Raji (cell line): ENCODE results near the gene TXNRD2.

Experiments
- POLR2A ChIP-seq: IDR thresholded peaks from 2 replicates; pipeline ENCODE4 v1.6.1; 2011; ENCODE audit warnings: low read depth, low read length, control low read depth; ENCODE audit not compliant: insufficient read depth

The TXNRD2 gene

DNA sequence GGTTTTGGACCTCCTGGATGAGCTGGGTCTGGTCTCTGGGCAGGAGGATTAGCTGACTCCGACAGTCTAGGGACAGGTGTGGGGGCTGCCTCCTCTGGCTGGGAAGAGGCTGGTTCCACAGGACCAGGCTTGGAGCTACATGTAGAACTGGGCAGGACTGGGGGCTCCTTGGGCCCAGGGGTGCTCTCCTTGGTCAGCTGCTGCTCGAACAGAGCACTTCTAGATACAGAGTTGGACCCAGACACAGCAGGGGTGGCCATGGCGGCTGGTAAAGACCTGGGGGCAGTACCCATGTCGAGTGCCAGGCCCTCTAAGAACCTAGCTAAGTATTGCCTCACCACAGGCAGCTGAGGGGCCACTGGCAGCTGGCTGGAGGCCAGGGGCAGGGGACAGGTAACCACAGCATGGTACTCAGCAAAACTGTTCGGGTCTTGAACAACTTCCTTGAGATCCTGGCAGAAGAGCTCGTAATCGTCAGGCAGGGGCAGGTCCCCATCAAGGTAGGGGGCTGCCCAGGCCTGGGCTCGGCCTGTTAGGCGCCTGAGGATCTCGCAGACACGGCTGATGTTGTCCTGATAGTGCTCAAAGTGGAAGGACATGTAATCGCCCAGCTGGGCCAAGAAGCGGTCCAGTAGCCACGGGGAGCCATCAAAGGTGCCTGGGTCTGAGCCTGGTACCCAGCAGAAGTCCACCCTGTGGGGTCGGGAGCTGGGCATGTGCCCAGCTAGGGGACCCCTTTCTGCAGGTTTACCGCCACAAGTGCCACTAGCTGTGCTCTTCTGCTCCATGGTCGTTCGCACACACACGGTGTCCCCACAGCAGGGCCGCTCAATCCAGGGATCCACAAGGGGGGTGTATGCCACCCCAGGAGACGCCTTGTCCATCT, 90.1 kb downstream of the TXNRD2 start:
- no peak for TF ChIP-seq POLR2A

DNA sequence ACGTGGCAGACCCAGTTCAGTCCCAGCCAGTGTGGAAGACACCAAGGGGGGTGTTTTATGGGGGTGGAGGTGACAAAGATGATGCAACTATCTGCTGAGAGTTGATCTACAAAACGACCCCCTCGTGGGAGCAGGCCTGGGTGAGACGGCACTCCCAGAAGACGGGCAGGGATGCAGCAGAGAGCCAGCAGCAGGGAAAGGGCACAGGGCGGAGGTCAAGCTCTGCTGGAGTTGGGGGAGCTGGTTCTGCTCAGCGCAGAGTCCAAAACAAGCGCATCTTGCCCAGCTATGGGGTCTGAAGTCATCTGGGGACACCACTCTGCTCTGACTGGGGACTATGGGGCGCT, 90.9 kb downstream of the TXNRD2 start:
- TF ChIP-seq POLR2A: no peak

DNA sequence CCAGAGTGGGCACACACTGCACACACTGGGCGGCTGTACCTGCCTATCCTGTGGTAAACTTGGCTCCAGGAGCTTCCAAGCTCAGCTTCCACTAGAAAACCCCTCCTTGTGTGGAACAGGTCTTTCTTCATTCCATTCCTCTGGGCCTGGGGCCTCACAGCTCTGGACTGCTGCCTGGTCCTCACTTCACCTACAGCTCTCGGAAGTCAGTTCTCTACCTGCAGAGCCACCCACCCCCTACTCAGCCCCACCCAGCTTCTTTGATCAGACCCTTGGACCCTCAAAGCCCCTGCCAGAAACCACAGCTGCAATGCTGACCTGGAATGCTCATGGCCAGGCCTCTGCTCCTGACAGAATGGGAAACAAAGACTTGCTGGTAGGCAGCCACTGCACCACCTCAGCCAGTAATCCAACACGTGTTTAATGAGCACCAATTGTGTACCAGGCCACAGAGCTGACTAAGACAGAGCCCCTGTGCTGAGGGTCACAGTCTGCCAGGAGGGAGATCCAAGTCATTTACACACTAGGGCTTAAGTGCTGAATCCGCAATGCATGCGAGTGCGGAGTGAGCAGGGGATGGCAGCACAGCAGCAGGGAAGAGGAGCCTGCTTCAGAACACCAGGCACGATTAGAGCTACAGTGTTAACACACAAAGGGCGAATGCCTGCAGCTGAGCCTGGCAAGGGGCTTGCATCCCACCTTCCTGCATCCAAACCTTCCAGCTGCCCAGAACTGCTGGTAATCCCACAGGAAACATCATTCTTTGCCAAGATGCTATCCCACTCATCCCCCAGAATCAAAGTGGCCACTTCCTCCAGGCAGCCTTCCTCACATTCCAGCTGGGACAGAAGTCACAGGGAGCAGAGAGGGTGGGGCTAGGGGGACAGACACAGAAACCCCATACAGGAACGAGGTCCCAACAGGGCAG, 91.5 kb downstream of the TXNRD2 start:
- no peak for TF ChIP-seq POLR2A

DNA sequence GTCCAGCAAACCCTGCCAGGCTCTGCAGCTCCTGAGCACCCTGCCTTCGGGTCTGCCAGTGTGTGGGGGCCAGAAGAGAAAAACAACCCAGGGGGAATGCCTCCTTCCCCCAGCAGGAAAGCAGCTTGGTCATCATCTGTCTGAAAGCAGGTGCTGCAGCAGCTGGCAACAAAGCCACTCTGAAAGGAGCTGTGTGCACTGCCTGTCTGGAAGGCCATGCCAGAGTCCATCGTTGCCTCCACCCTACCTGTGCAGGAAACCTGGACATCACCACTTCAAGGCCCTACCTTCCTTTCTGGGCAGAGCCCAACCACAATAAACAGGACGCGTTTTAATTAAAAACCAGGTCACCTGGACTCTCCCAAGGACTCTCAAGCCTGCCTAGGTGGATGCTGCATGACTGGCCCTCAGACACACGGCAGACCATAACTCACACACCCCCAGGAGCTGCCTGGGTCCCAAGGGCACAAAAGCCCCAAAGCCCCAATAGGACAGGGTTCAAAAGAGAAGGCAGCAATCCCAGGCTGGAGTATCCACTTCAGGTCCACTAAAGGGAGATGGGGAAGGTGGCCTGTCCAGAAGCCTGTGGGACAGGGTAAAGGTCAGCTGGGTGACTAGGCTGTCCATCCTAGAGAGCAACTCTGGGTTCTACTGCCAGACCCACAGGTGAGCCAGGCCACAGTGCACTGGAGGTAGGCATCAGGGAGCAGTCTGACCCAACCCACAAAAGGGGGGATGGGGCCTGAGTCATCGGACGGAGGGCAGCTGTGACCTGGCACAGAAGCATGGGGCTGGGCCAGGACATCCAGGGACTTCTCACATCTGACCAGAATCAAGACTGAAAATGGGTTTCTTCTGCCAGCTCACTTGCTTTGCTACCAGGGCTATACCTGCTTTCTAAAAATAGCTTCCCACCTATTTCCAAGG, 93.1 kb downstream of the TXNRD2 start:
- no peak for TF ChIP-seq POLR2A

DNA sequence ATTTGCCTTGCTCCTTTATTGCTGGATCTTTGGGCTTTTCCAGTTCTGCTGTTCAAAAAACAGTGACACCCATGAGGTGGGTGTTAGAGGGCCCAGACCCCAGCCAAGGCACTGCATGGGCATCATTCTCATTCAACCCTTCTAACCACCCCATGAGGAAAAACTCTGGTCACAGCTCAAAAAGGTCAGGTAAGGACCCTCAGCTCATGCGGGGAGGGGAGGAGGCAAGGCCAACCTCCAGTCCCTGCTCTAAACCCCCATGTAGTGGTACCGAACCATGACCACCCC, 94.3 kb downstream of the TXNRD2 start:
- TF ChIP-seq POLR2A: no peak

DNA sequence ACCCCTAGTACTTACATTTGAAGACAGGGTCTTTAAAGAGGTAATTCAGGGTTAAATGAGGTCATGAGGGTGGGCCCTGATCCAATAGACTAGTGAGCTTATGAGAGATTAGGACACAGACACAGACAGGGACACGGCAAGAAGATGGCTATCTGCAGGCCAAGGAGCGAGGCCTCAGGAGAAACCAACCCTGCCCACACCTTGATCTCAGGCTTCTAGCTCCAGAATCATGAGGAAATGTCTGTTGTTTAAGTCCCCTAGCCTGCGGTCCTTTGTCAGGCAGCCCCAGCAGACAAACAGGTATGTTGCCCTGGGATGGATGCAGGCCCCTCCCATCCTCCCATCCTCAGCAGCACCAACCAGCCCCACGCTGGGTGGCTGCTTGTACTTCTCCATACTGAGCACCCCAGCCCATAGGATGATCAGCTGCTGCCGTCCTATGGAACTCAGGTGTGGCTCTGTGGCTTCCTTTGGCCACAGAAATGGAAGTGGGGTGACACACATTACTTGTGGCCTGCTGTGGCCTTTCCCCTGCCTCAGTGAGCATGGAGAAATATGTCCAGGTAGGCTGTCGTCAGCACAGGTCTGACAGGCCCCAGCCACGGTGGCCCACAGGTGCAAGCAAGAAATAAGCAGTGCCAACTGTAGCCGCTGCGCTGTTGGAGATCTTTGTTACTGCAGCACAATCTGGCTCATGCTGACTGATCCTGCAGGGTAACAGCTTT, 94.8 kb downstream of the TXNRD2 start:
- no peak; the same call in 1 of the 2 replicates for TF ChIP-seq POLR2A

DNA sequence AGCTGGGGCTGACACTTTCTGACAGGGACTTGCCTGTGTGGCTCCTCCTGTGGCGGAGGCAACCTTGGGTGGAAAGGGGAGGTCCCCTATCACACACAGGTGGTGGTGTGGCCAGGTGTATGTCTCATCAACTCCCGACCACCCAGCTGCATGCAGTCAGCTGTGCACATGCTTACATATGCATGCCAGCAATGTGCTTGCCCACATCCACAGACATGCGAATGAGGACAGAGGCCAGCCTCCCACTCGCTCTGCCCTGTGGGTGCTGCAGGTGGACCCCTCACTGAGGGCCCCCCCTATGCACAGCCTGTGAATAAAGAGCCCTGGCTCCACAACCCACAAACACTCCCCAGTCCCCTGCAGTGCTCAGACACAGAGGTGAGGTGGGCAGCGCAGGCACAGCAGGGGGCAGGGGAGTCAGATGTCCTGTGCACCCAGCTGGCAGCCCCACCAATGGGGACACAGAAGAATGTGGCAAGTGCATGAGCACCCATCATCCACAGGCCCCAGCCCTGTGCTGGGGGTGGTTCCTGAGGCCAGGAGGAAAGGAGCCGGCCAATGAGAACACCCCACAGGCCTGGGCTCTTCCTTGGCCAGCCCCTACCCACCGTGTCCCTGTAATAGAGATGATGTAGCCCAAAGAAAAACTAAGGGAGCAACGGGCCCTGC, 96.4 kb downstream of the TXNRD2 start:
- TF ChIP-seq POLR2A: no peak

DNA sequence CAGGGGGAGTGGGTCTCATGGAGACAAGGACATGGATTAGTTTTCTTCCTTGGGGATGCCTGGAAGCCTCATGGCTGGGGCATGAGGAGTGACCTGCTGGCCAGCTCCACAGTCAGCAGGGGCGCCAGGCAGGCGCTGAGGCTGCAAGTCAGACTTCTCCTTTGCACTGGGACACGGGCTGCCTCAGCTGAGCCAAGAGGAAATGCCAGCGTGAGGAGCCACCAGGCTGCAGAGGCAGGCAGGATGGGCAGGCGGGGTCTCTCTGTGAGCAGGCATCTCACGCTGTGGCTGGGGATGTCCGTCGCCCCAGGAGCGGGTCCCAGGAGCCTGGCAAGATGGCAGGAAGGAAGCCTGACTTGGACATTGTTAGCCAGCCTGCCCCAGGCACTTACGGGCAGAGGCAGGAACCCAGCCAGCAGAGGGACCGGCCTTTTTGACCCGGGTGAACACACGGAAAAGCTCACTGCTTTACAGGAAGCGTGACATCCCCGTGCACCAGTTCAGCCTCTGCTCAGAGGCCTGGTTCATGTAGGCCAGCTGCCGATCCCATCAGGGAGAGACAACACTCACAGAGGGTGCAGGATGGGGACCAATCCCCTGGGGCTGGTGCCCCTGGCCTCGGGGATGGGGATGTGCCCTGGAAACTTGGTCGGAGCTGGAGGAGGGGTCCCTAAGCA, 97.1 kb downstream of the TXNRD2 start:
- TF ChIP-seq POLR2A: no peak

DNA sequence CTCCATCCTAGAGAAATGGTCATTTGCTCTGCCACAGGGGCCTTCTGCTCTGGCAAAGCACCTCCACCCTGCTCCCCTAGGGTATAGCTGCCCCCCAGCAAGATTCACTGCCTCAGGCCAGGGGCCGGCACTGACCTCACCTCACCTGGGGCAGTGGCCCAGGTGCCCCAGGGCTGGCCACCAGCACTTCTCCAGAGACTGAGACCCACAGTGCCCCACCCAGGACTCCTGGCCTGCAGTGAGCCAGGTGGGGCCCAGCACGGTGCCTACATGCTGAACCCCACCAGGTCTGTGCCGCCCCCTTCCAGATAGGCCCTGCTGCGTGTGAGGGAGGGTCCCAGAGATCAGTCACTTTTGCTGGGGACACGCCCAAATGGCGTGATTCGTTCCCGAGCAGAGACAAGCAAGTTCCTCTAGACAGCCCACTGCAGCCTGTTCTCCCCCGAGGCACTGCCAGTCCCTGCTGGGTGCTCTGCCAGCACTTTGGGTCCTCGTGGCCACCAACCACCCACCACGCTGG, 97.7 kb downstream of the TXNRD2 start:
- TF ChIP-seq POLR2A: no peak

DNA sequence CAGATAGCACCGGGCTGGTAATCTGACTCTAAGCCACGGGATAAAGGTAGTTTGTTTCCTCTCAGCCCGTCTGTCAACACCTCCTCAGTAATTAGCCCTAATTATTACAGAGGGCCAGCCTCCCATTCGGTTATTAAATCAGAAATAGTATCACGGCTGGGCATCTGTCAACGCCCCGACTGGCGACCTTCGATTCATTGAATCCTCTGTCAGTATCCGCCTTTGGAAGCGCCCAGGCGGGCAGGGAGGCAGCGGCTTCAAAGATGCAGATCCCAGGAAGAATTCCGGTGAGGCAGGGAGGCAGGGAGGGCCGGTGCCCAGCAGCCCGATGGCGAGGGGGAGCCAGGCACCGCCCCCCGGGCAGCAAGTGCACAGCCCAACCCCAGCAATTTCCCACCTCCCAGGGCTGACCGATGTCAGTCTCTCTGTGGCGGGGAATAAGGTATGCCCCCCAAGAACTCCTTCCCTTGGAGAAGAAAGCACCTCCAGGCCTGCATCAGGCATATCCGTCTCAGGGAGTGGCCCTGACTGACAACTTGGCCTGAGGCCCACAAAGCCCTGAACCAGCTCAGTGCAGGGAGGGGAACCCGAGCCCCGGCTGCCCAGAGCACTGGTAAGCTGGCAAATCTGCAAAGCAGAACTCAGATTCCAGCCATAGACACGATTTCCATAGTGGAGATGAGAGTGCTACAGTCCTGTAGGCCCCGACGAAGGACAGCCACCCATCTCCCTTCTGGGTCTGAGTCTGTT, 98.3 kb downstream of the TXNRD2 start:
- no peak for TF ChIP-seq POLR2A

DNA sequence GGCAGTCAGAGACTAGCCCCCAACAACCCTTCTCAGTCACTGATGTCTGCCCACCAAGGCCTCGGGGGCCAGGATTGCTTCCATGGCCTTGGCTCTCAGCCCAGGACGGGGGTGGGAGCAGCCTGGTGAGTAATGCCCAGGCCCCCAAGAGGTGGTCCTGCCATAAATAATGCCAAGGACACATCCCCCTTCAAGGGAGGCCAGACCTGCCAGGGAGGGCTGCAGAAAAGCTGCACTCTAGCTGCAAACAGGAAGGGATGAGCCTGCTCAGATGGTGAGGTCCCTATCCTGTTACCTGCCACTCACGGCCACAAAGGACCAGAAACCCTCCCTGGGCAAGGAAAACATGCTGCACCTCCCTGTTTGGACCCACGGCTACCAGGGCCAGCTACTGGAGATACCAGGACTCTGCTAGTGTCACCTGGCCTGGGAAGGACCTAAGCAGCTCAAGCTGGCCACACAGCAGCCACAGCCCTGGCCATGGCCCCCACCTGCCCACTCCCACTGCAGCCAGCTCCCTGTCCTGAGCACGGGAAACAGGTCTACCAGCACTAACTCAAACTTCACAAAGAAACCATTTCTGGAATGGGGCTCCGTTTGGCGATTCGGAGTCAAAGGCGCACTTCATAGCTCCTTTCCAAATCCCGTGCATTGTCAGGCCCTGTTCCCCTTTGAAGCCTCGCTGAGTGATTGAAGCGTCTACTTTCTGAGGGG, 99.1 kb downstream of the TXNRD2 start:
- TF ChIP-seq POLR2A: no peak

DNA sequence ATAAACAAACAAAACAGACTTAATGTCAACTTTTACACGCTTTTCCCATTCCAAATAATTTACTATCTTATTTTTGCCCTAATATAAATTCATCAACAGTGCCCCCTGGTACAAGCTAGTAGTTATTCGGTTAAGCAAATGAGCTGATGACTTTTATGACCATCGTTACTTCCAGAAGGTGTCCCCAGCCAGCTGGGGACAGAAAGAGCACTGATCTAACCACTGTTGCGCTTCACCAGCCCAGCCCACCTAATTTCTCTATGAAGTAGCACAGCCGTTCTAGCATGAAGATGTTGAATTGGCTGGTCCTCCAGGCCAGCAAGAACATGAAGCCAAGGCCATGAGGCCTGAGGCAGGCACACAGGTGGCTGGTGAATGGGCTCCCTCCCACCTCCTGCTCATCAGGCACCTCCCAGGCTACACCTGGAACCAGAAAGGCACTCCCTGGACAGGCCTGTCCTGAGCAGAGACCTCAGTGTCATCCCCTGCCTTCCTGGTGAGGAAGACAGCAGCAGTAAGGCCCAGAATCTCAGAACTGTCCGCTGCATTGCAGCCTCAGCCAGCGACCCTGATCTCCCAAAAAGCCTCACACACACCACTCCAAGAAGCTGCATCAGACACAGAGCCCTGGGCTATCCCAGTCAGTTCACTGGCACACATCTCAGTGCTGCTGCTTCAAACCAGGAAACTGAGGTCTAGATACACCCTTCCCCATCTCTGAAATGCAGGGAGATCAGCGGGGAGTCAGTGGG, 99.8 kb downstream of the TXNRD2 start:
- no peak for TF ChIP-seq POLR2A
